Neural cell (in vitro differentiated cells): ENCODE data around the gene IFT52. TPM values are rescaled to one million over a fixed set of nuclear protein-coding genes. Genes with fewer than 3 reads are reported as not detected.

Source experiments
- H2AFZ ChIP-seq: fragments of 200-600, 300-800 bp; sonication (generic), shearing (Covaris generic); 2 replicates; pipeline ENCODE4 v1.6.0; 2014; ENCODE audit warnings: low read depth, mild to moderate bottlenecking, antibody characterized with exemption, low read length, moderate library complexity
- H3F3A ChIP-seq: fragments of 200-600 bp; shearing (Covaris generic); 2 replicates; pipeline ENCODE4 v1.6.1; 2016; ENCODE audit warnings: mild to moderate bottlenecking, moderate library complexity, mixed read lengths, antibody characterized with exemption, low read length; ENCODE audit not compliant: insufficient read depth, poor library complexity, severe bottlenecking
- H3K27ac ChIP-seq: fragments of 200-600, 300-800 bp; sonication (generic), shearing (Covaris generic); 2 replicates; pipeline ENCODE4 v1.5.1; 2014; ENCODE audit warnings: mild to moderate bottlenecking, low read length, moderate library complexity
- H3K27me3 ChIP-seq: fragments of 300-800, 200-600 bp; sonication (generic), shearing (Covaris generic); 2 replicates; pipeline ENCODE4 v1.6.0; 2014; ENCODE audit warnings: mild to moderate bottlenecking, low read depth, low read length, moderate library complexity; ENCODE audit not compliant: insufficient read depth
- H3K36me3 ChIP-seq: fragments of 300-800, 200-600 bp; sonication (generic), shearing (Covaris generic); 2 replicates; pipeline ENCODE4 v1.5.1; 2014; ENCODE audit warnings: mild to moderate bottlenecking, antibody characterized with exemption, low read length, moderate library complexity; ENCODE audit not compliant: insufficient read depth
- H3K4me2 ChIP-seq: fragments of 300-800, 200-600 bp; sonication (generic), shearing (Covaris generic); 2 replicates; pipeline ENCODE4 v1.6.0; 2014; ENCODE audit warnings: mild to moderate bottlenecking, low read length
- H3K4me3 ChIP-seq: fragments of 300-800, 200-600 bp; sonication (generic), shearing (Covaris generic); 2 replicates; pipeline ENCODE4 v1.5.1; 2014; ENCODE audit warnings: mild to moderate bottlenecking, low read length, moderate library complexity
- H3K79me2 ChIP-seq: fragments of 200-600 bp; shearing (Covaris generic); replicated peaks from 2 replicates; pipeline ENCODE4 v1.6.0; 2014; ENCODE audit warnings: mild to moderate bottlenecking, low read length, moderate library complexity; ENCODE audit not compliant: insufficient read depth
- H3K9ac ChIP-seq: fragments of 300-800, 200-600 bp; sonication (generic), shearing (Covaris generic); 2 replicates; pipeline ENCODE4 v1.6.1; 2016; ENCODE audit warnings: mild to moderate bottlenecking, low read length, mixed read lengths
- H3K9me2 ChIP-seq: fragments of 200-600 bp; shearing (Covaris generic); 2 replicates; pipeline ENCODE4 v1.6.1; 2016; ENCODE audit warnings: mild to moderate bottlenecking, low read length, mixed read lengths; ENCODE audit not compliant: insufficient read depth
- H3K9me3 ChIP-seq: fragments of 200-600, 300-800 bp; sonication (generic), shearing (Covaris generic); 2 replicates; pipeline ENCODE4 v1.6.1; 2016; ENCODE audit warnings: mild to moderate bottlenecking, mixed run types, low read length, moderate library complexity, mixed read lengths
- H4K20me1 ChIP-seq: fragments of 200-600 bp; shearing (Covaris generic); 2 replicates; pipeline ENCODE4 v1.6.1; 2016; ENCODE audit warnings: mild to moderate bottlenecking, mixed run types; ENCODE audit not compliant: insufficient read depth
- CTCF ChIP-seq: fragments of 450-650 bp; IDR thresholded peaks from 2 replicates; pipeline ENCODE4 v1.5.1; 2014; ENCODE audit warnings: antibody characterized with exemption, mild to moderate bottlenecking, moderate library complexity; ENCODE audit not compliant: poor library complexity, severe bottlenecking
- EP300 ChIP-seq: fragments of 450-650 bp; conservative IDR thresholded peaks from 2 replicates; pipeline ENCODE4 v1.6.1; 2014; ENCODE audit warnings: antibody characterized with exemption, mild to moderate bottlenecking, moderate library complexity; ENCODE audit not compliant: poor library complexity, severe bottlenecking
- EZH2 ChIP-seq: fragments of 200-600, 300-800 bp; shearing (Covaris generic), sonication (generic); IDR thresholded peaks from 2 replicates; pipeline ENCODE4 v1.6.1; 2014; ENCODE audit warnings: antibody characterized with exemption, low read length, borderline replicate concordance, mild to moderate bottlenecking; ENCODE audit not compliant: insufficient read depth, poor library complexity, severe bottlenecking
- MXI1 ChIP-seq: fragments of 450-650 bp; conservative IDR thresholded peaks from 2 replicates; pipeline ENCODE4 v1.6.1; 2014; ENCODE audit warnings: antibody characterized with exemption, mild to moderate bottlenecking; ENCODE audit not compliant: poor library complexity, severe bottlenecking
- POLR2AphosphoS5 ChIP-seq: IDR thresholded peaks from 2 replicates; pipeline ENCODE4 v1.6.1; 2012
- RAD21 ChIP-seq: fragments of 450-650 bp; conservative IDR thresholded peaks from 2 replicates; pipeline ENCODE4 v1.6.1; 2014; ENCODE audit warnings: antibody characterized with exemption, mild to moderate bottlenecking, moderate library complexity
- REST ChIP-seq: IDR thresholded peaks from 2 replicates; pipeline ENCODE4 v1.6.1; 2012; ENCODE audit warnings: borderline replicate concordance
- SMC3 ChIP-seq: fragments of 450-650 bp; conservative IDR thresholded peaks from 2 replicates; pipeline ENCODE4 v1.6.1; 2014; ENCODE audit warnings: antibody characterized with exemption, mild to moderate bottlenecking, moderate library complexity; ENCODE audit not compliant: poor library complexity
- TAF1 ChIP-seq: IDR thresholded peaks from 2 replicates; pipeline ENCODE4 v1.6.1; 2012; ENCODE audit warnings: low read depth
- polyA plus RNA-seq: library from polyadenylated mRNA; depleted of rRNA; stranded (reverse); fragments of >200 nt; gene quantifications from 2 replicates; pipeline ENCODE4 v1.2.3, GENCODE V29; 2014

Gene IFT52
- polyA plus RNA-seq, 1 donor from 2014 or later: 144 TPM

- Histone ChIP-seq H2AFZ (no peak overlapping the region), H3K9ac (no peak overlapping the region), H3K9me2 (no peaks in the 10 kb centered on the region), H3K36me3 (no peaks in the 10 kb centered on the region), H4K20me1 (no peaks in the 10 kb centered on the region), H3K9me3 (no peaks in the 10 kb centered on the region), H3K27me3 (no peaks in the 10 kb centered on the region), H3K27ac (no peak overlapping the region), H3K4me2 (no peak overlapping the region), H3K4me3 (no peak overlapping the region), H3K79me2 (no peaks in the 10 kb centered on the region), H3F3A (no peaks in the 10 kb centered on the region)
- no peak for TF ChIP-seq RAD21
- TF ChIP-seq REST: no peak
- TF ChIP-seq POLR2AphosphoS5: no peak
- no peak for TF ChIP-seq CTCF
- TF ChIP-seq EP300: no peak
- no peak for TF ChIP-seq EZH2
- TF ChIP-seq SMC3: no peak
- no peak for TF ChIP-seq TAF1
- TF ChIP-seq MXI1: no peak
Observed at GRCh38 chr20:43658723-43659419, 68.1 kb downstream of the IFT52 start.

GRCh38 chr20:43662943-43663655 is 72.4 kb downstream of the IFT52 start:
- Histone ChIP-seq H3K4me3 (no peak overlapping the region), H3K9ac (no peak overlapping the region), H3K4me2 (no peak overlapping the region), H3K27ac (no peak overlapping the region), H3K9me2 (no peaks in the 10 kb centered on the region), H2AFZ (no peak overlapping the region), H3F3A (no peaks in the 10 kb centered on the region), H3K9me3 (no peaks in the 10 kb centered on the region), H4K20me1 (no peaks in the 10 kb centered on the region), H3K27me3 (peaks cover 7% of the 10 kb centered on the region), H3K79me2 (no peaks in the 10 kb centered on the region), H3K36me3 (no peaks in the 10 kb centered on the region)
- TF ChIP-seq EZH2 (no peak), SMC3 (no peak), MXI1 (no peak), RAD21 (no peak), EP300 (no peak), CTCF (no peak), POLR2AphosphoS5 (no peak)
